ENCODE measurements around the gene TM4SF20.

- no peak for TF ChIP-seq GABPA (IDR thresholded peaks at IDR 0.05 in 1 of 2, conservative IDR thresholded peaks at IDR 0.05 in 1 of 2)
- no peak for TF ChIP-seq CTCF (IDR thresholded peaks at IDR 0.05; ENCODE audit: low read depth, low read length, missing input control)
- no peak for TF ChIP-seq RAD21 (IDR thresholded peaks at IDR 0.05)
- no peak for TF ChIP-seq YY1 (IDR thresholded peaks at IDR 0.05)
These were observed 23.9 kb upstream of the TM4SF20 start for GRCh38 chr2:227402959-227403358.
